SK-N-SH treated with all-trans-retinoic acid at 6 μM for 48 hours (cell line): ENCODE measurements around the gene SIM1.

Experiments used
- ATAC-seq: fragments of 200-7000 bp; cut with Tn5 transposase; 3 replicates; pipeline ENCODE4 v1.9.1; 2020; ENCODE audit warnings: mild to moderate bottlenecking, moderate library complexity
- ARNTL ChIP-seq: fragments of 450-650 bp; formaldehyde crosslinking; IDR thresholded peaks from 2 replicates; pipeline ENCODE4 v1.5.0; 2020; ENCODE audit warnings: low read depth, mild to moderate bottlenecking, moderate library complexity, borderline replicate concordance
- BACH2 ChIP-seq: fragments of 250-450 bp; sonication (Bioruptor Pico); IDR thresholded peaks from 2 replicates; pipeline ENCODE4 v1.9.0; 2021; ENCODE audit warnings: mild to moderate bottlenecking, borderline replicate concordance
- CREB5 ChIP-seq: fragments of 250-450 bp; sonication (Bioruptor Pico); IDR thresholded peaks from 2 replicates; pipeline ENCODE4 v1.5.1; 2020; ENCODE audit warnings: low read depth, mild to moderate bottlenecking, moderate library complexity
- CSDC2 ChIP-seq: fragments of 250-450 bp; sonication (Bioruptor Pico); IDR thresholded peaks from 2 replicates; pipeline ENCODE4 v1.5.0; 2020; ENCODE audit warnings: mild to moderate bottlenecking, moderate library complexity
- ESRRG ChIP-seq: fragments of 250-450 bp; sonication (Bioruptor Pico); IDR thresholded peaks from 2 replicates; pipeline ENCODE4 v1.6.1; 2021; ENCODE audit warnings: mild to moderate bottlenecking
- GLIS3 ChIP-seq: fragments of 250-450 bp; sonication (Bioruptor Pico); IDR thresholded peaks from 2 replicates; pipeline ENCODE4 v1.5.0; 2020; ENCODE audit warnings: mild to moderate bottlenecking, moderate library complexity
- OSR1 ChIP-seq: fragments of 250-450 bp; sonication (Bioruptor Pico); IDR thresholded peaks from 2 replicates; pipeline ENCODE4 v1.8.0; 2022; ENCODE audit warnings: moderate library complexity, mild to moderate bottlenecking, inconsistent platforms
- PATZ1 ChIP-seq: fragments of 250-450 bp; sonication (Bioruptor Pico); IDR thresholded peaks from 2 replicates; pipeline ENCODE4 v1.8.0; 2020; ENCODE audit warnings: mild to moderate bottlenecking, moderate library complexity, borderline replicate concordance
- POU6F1 ChIP-seq: fragments of 250-450 bp; sonication (Bioruptor Pico); IDR thresholded peaks from 2 replicates; pipeline ENCODE4 v1.8.0; 2021; ENCODE audit warnings: low read depth, mild to moderate bottlenecking, moderate library complexity, borderline replicate concordance
- RARB ChIP-seq: fragments of 250-450 bp; sonication (Bioruptor Pico); IDR thresholded peaks from 2 replicates; pipeline ENCODE4 v1.8.0; 2021; ENCODE audit warnings: mild to moderate bottlenecking, moderate library complexity
- TCF4 ChIP-seq: fragments of 250-450 bp; sonication (Bioruptor Pico); IDR thresholded peaks from 2 replicates; pipeline ENCODE4 v1.8.0; 2021; ENCODE audit warnings: mild to moderate bottlenecking, moderate library complexity, borderline replicate concordance
- TSHZ2 ChIP-seq: fragments of 250-450 bp; sonication (Bioruptor Pico); IDR thresholded peaks from 2 replicates; pipeline ENCODE4 v1.5.0; 2020; ENCODE audit warnings: mild to moderate bottlenecking, moderate library complexity
- ZC3H10 ChIP-seq: fragments of 250-450 bp; sonication (Bioruptor Pico); IDR thresholded peaks from 2 replicates; pipeline ENCODE4 v1.5.1; 2021; ENCODE audit warnings: mild to moderate bottlenecking, moderate library complexity
- ZFP30 ChIP-seq: fragments of 450-650 bp; formaldehyde crosslinking; IDR thresholded peaks from 2 replicates; pipeline ENCODE4 v1.5.0; 2022; ENCODE audit warnings: mild to moderate bottlenecking, moderate library complexity
- ZNF565 ChIP-seq: fragments of 450-650 bp; formaldehyde crosslinking; conservative IDR thresholded peaks from 2 replicates; pipeline ENCODE4 v1.5.0; 2020; ENCODE audit warnings: low read depth, mild to moderate bottlenecking, moderate library complexity
- ZNF70 ChIP-seq: fragments of 450-650 bp; formaldehyde crosslinking; IDR thresholded peaks from 2 replicates; pipeline ENCODE4 v1.5.0; 2020; ENCODE audit warnings: mild to moderate bottlenecking, moderate library complexity
- ZNF8 ChIP-seq: fragments of 450-650 bp; formaldehyde crosslinking; IDR thresholded peaks from 2 replicates; pipeline ENCODE4 v1.5.0; 2020; ENCODE audit warnings: mild to moderate bottlenecking, moderate library complexity

Gene SIM1

GRCh38 chr6:100412872-100413271 lies 51.8 kb downstream of the SIM1 start (continued):
- TF ChIP-seq TSHZ2, result no peak
- TF ChIP-seq, all 23 proteins: peak for 0

GRCh38 chr6:100404051-100404450 lies 60.7 kb downstream of the SIM1 start:
- ATAC-seq, result no peak
- TF ChIP-seq OSR1 (CRISPR knock-in tag), result no peak
- no peak for TF ChIP-seq CSDC2 (CRISPR knock-in tag)
- TF ChIP-seq ESRRG (CRISPR knock-in tag), result no peak
- TF ChIP-seq ZNF8, result no peak
- TF ChIP-seq POU6F1 (CRISPR knock-in tag), result no peak
- TF ChIP-seq ZFP30 (CRISPR knock-in tag), result no peak
- no peak for TF ChIP-seq ZNF70 (CRISPR knock-in tag)
- no peak for TF ChIP-seq ARNTL (CRISPR knock-in tag)
- TF ChIP-seq PATZ1 (CRISPR knock-in tag), result no peak
- no peak for TF ChIP-seq TSHZ2
- no peak for TF ChIP-seq ZC3H10 (CRISPR knock-in tag)
- TF ChIP-seq ZNF565, result no peak
- no peak for TF ChIP-seq RARB
- no peak for TF ChIP-seq GLIS3

- TF ChIP-seq ARNTL (CRISPR knock-in tag), result no peak
- no peak for TF ChIP-seq PATZ1 (CRISPR knock-in tag)
- no peak for TF ChIP-seq CREB5 (CRISPR knock-in tag)
- no peak for TF ChIP-seq ESRRG (CRISPR knock-in tag)
- TF ChIP-seq ZFP30 (CRISPR knock-in tag), result no peak
- TF ChIP-seq CSDC2 (CRISPR knock-in tag), result no peak
- TF ChIP-seq TCF4 (CRISPR knock-in tag), result no peak
- no peak for TF ChIP-seq BACH2 (CRISPR knock-in tag)
- TF ChIP-seq, all 23 proteins: peak for 0
- no peak for ATAC-seq
Measured at GRCh38 chr6:100393493-100393892, 71.2 kb downstream of the SIM1 start.
